K562 (cell line): ENCODE data around the gene BHLHE40. TPM values are rescaled to one million over a fixed set of nuclear protein-coding genes. Genes with fewer than 3 reads are reported as not detected.

ENCODE experiments used
- HDAC2 ChIP-seq: fragments of 450-650 bp; IDR thresholded peaks from 2 replicates; pipeline ENCODE4 v1.6.1; 2016; ENCODE audit warnings: mild to moderate bottlenecking
- NR2C2 ChIP-seq, 2 experiments: fragments of 200-800 bp in 1 of 2; sonication (Bioruptor generic) in 1 of 2; sonication (generic) in 1 of 2; formaldehyde crosslinking in 1 of 2; IDR thresholded peaks; 2 replicates each; pipeline versions ENCODE4 v1.6.1 to v1.8.0; 2016 to 2022; ENCODE audit warnings: mild to moderate bottlenecking in 1 of 2, missing compliant biosample characterization in 1 of 2, missing genetic modification characterization in 1 of 2, missing genetic modification reagents in 1 of 2
- PTBP1 ChIP-seq: fragments of 200-400 bp; formaldehyde crosslinking; IDR thresholded peaks from 2 replicates; pipeline ENCODE4 v1.6.1; 2017; ENCODE audit warnings: low read depth, low read length
- RBFOX2 ChIP-seq: fragments of 200-400 bp; formaldehyde crosslinking; IDR thresholded peaks from 2 replicates; pipeline ENCODE4 v1.6.1; 2017; ENCODE audit warnings: low read depth, mild to moderate bottlenecking, low read length, moderate library complexity
- SMAD4 ChIP-seq: fragments of 250-450 bp; sonication (Bioruptor Pico); conservative IDR thresholded peaks from 2 replicates; pipeline ENCODE4 v1.8.0; 2021; ENCODE audit warnings: inconsistent platforms, mild to moderate bottlenecking, moderate library complexity
- SP1 ChIP-seq: sonication (generic); formaldehyde crosslinking; IDR thresholded peaks from 2 replicates; pipeline ENCODE4 v1.8.1; 2022; ENCODE audit warnings: mild to moderate bottlenecking, missing genetic modification reagents
- ZNF174 ChIP-seq: fragments of 250-450 bp; sonication (Bioruptor Pico); IDR thresholded peaks from 2 replicates; pipeline ENCODE4 v1.4.0; 2020; ENCODE audit warnings: mild to moderate bottlenecking
- polyA plus RNA-seq, 8 experiments: library from polyadenylated mRNA; depleted of rRNA in 4 of 8; stranded (reverse) in 5 of 8; unstranded in 3 of 8; fragments of >200 nt; fragmentation: Nextera tagmentation in 2 of 8; fragmentation: Illumina TruSeq in 1 of 8; extraction: Ambion mirVana in 2 of 8; extraction: Trizol in 1 of 8; gene quantifications; 2 replicates each; pipeline versions ENCODE4 v1.2.1 to v1.2.3, GENCODE V29; 2011 to 2014; ENCODE audit warnings: inconsistent platforms in 1 of 8, missing spikeins in 1 of 8
- total RNA-seq, 7 experiments: library from RNA; depleted of rRNA in 6 of 7; stranded (reverse); fragments of >200 nt in 6 of 7; fragmentation: Illumina TruSeq in 2 of 7; extraction: Trizol in 2 of 7; gene quantifications; 2 replicates each; pipeline versions ENCODE4 v1.2.1 to v1.2.3, GENCODE V29; 2011 to 2021; ENCODE audit warnings: low replicate concordance in 1 of 7
- TF ChIP-seq, protein P1 (sequence below): fragments of 450-650 bp; IDR thresholded peaks from 2 replicates; pipeline ENCODE4 v1.7.1; 2018; ENCODE audit warnings: mild to moderate bottlenecking, low read depth; ENCODE audit not compliant: partially characterized antibody
- TF ChIP-seq, protein P2 (sequence below): sonication (generic); formaldehyde crosslinking; IDR thresholded peaks from 2 replicates; pipeline ENCODE4 v1.8.0; 2023; ENCODE audit warnings: mild to moderate bottlenecking, missing genetic modification reagents
- TF ChIP-seq, protein P3 (sequence below): fragments of 450-650 bp; formaldehyde crosslinking; IDR thresholded peaks from 2 replicates; pipeline ENCODE4 v1.4.0; 2020; ENCODE audit warnings: mild to moderate bottlenecking, moderate library complexity

BHLHE40 gene
- total and polyA plus RNA-seq, 9 of the 15 experiments (the other 6 are each of a cell fraction or from before 2014, with no cell fraction given), result 12.0 to 83.9 (median 31.4) TPM

DNA sequence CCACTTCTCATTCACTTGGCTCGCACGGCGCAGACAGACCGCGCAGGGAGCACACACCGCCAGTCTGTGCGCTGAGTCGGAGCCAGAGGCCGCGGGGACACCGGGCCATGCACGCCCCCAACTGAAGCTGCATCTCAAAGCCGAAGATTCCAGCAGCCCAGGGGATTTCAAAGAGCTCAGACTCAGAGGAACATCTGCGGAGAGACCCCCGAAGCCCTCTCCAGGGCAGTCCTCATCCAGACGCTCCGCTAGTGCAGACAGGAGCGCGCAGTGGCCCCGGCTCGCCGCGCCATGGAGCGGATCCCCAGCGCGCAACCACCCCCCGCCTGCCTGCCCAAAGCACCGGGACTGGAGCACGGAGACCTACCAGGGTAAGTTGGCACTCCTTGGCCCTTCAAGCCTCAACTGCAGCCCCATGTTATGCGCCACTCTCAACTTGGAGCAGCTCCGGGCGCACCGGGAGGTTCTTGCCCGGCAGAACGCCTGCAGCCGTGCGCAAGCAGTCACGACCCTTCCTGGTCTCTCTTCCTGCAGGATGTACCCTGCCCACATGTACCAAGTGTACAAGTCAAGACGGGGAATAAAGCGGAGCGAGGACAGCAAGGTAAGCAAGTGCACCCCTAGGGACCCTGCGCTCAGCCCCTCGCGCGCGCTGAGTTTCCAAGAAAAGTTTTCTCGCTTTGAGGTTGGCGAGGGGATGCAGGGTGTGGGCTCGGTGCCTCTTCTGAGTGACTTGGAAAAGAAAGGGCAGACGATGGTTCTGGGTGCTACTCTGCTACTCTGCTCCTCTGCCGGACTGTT is at the start of gene BHLHE40 (continued):
- TF ChIP-seq SP1 (CRISPR knock-in tag) (0 out of 2 replicates have a peak, but pooled peaks have one; percentile 20), SMAD4 (CRISPR knock-in tag) (peak; percentile 76), NR2C2 (CRISPR knock-in tag; IDR thresholded peaks at IDR 0.05) (peak; percentile 33; the same call in 1 of the 2 replicates), NR2C2 (tag; IDR thresholded peaks at IDR 0.05) (no peak), HDAC2 (peak; percentile 55; the same call in 1 of the 2 replicates), PTBP1 (0 out of 2 replicates have a peak, but pooled peaks have one; percentile 10), ZNF174 (no peak), RBFOX2 (peak; percentile 83)
- TF ChIP-seq, protein P1, sequence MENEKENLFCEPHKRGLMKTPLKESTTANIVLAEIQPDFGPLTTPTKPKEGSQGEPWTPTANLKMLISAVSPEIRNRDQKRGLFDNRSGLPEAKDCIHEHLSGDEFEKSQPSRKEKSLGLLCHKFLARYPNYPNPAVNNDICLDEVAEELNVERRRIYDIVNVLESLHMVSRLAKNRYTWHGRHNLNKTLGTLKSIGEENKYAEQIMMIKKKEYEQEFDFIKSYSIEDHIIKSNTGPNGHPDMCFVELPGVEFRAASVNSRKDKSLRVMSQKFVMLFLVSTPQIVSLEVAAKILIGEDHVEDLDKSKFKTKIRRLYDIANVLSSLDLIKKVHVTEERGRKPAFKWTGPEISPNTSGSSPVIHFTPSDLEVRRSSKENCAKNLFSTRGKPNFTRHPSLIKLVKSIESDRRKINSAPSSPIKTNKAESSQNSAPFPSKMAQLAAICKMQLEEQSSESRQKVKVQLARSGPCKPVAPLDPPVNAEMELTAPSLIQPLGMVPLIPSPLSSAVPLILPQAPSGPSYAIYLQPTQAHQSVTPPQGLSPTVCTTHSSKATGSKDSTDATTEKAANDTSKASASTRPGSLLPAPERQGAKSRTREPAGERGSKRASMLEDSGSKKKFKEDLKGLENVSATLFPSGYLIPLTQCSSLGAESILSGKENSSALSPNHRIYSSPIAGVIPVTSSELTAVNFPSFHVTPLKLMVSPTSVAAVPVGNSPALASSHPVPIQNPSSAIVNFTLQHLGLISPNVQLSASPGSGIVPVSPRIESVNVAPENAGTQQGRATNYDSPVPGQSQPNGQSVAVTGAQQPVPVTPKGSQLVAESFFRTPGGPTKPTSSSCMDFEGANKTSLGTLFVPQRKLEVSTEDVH, result no peak
- TF ChIP-seq, protein P2, sequence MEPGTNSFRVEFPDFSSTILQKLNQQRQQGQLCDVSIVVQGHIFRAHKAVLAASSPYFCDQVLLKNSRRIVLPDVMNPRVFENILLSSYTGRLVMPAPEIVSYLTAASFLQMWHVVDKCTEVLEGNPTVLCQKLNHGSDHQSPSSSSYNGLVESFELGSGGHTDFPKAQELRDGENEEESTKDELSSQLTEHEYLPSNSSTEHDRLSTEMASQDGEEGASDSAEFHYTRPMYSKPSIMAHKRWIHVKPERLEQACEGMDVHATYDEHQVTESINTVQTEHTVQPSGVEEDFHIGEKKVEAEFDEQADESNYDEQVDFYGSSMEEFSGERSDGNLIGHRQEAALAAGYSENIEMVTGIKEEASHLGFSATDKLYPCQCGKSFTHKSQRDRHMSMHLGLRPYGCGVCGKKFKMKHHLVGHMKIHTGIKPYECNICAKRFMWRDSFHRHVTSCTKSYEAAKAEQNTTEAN (CRISPR knock-in tag), result 0 out of 2 replicates have a peak, but pooled peaks have one; percentile 77
- TF ChIP-seq, protein P3, sequence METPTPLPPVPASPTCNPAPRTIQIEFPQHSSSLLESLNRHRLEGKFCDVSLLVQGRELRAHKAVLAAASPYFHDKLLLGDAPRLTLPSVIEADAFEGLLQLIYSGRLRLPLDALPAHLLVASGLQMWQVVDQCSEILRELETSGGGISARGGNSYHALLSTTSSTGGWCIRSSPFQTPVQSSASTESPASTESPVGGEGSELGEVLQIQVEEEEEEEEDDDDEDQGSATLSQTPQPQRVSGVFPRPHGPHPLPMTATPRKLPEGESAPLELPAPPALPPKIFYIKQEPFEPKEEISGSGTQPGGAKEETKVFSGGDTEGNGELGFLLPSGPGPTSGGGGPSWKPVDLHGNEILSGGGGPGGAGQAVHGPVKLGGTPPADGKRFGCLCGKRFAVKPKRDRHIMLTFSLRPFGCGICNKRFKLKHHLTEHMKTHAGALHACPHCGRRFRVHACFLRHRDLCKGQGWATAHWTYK (CRISPR knock-in tag), result peak; percentile 50; the same call in 1 of the 2 replicates
